ENCODE data around the gene KIFC1.

The KIFC1 gene

GRCh38 chr6:33383427-33384185, 8.0 kb upstream of the KIFC1 start:
- Histone ChIP-seq H3K27me3 (ENCODE audit: insufficient read depth, low read depth, severe bottlenecking) (no peaks in the 10 kb centered on the region), H3K36me3 (no peaks in the 10 kb centered on the region)

DNA sequence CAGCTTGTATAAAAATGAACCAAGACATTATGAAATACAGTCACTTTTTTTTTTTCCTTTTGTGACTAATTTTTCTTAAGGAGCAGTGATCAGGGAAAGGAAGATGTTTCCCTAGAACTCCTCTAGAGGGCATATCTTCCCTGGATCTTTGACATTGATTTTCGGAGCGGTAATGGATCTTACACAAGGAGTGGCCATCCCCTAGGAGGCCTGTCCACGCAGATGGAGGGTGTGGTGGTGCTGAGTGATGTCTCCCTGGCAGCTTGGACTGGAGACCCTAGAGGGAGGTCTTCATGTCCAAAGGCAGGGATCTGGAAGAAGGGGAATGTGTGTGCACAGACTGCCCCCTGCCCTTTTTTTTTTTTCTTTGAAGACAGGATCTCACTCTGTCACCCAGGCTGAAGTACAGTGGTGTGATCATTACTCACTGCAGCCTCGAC, 7.0 kb upstream of the KIFC1 start:
- DNase-seq: peak; percentile 48
- Histone ChIP-seq H3K9me3 (ENCODE audit: severe bottlenecking) (no peaks in the 10 kb centered on the region), H3K36me3 (no peaks in the 10 kb centered on the region), H3K27ac (no peak overlapping the region), H3K4me3 (ENCODE audit: low read depth, low read length) (no peak overlapping the region), H3K27me3 (ENCODE audit: insufficient read depth, low read depth, severe bottlenecking) (no peaks in the 10 kb centered on the region)
- TF ChIP-seq, protein P1, sequence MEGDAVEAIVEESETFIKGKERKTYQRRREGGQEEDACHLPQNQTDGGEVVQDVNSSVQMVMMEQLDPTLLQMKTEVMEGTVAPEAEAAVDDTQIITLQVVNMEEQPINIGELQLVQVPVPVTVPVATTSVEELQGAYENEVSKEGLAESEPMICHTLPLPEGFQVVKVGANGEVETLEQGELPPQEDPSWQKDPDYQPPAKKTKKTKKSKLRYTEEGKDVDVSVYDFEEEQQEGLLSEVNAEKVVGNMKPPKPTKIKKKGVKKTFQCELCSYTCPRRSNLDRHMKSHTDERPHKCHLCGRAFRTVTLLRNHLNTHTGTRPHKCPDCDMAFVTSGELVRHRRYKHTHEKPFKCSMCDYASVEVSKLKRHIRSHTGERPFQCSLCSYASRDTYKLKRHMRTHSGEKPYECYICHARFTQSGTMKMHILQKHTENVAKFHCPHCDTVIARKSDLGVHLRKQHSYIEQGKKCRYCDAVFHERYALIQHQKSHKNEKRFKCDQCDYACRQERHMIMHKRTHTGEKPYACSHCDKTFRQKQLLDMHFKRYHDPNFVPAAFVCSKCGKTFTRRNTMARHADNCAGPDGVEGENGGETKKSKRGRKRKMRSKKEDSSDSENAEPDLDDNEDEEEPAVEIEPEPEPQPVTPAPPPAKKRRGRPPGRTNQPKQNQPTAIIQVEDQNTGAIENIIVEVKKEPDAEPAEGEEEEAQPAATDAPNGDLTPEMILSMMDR (IDR thresholded peaks at IDR 0.05; ENCODE audit: low read depth, low read length): peak; percentile 46

More at GRCh38 chr6:33383427-33384185, 8.0 kb upstream of the KIFC1 start:
- Histone ChIP-seq H3K4me3 (ENCODE audit: low read depth, low read length) (no peak overlapping the region), H3K27ac (no peak overlapping the region), H3K9me3 (ENCODE audit: severe bottlenecking) (no peaks in the 10 kb centered on the region)
- no peak for DNase-seq
- TF ChIP-seq, protein P1 (IDR thresholded peaks at IDR 0.05; ENCODE audit: low read depth, low read length): no peak

GRCh38 chr6:33390173-33390572, 1.4 kb upstream of the KIFC1 start:
- Histone ChIP-seq H3K27me3 (ENCODE audit: insufficient read depth, low read depth, severe bottlenecking) (no peaks in the 10 kb centered on the region), H3K27ac (peak overlapping the region; percentile 98), H3K4me3 (ENCODE audit: low read depth, low read length) (no peak overlapping the region), H3K36me3 (peaks cover 35% of the 10 kb centered on the region), H3K9me3 (ENCODE audit: severe bottlenecking) (no peaks in the 10 kb centered on the region)
- TF ChIP-seq, protein P1 (IDR thresholded peaks at IDR 0.05; ENCODE audit: low read depth, low read length): no peak
- no peak for DNase-seq

DNA sequence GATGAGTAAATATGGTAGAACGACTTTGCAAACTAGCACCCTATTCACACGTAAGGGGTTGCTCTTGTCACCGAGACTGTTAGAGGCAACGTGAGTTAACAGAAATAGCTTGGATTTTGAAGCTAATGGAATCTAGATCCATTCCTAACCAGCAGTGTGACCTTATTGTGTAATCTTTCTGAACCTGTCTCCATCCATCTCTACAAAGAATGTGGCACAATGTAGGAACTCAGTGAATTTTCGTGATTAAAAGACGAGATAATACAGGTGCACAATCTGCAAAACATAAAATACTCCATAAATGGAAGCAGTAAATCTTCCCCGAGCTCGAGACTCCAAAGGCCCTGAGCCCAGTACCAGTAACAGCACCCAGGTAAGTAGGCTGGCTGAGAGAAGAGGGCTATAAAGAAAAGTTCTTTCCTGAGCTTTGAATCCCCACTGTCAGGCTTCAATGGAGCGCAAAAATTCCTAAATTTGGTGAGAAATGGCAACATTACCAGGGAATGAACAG, 801 bp upstream of the KIFC1 start:
- Histone ChIP-seq H3K4me3 (ENCODE audit: low read depth, low read length) (peak overlapping the region; percentile 32), H3K36me3 (peaks cover 41% of the 10 kb centered on the region), H3K27me3 (ENCODE audit: insufficient read depth, low read depth, severe bottlenecking) (no peaks in the 10 kb centered on the region), H3K27ac (peak overlapping the region; percentile 98), H3K9me3 (ENCODE audit: severe bottlenecking) (no peaks in the 10 kb centered on the region)
- TF ChIP-seq, protein P1 (IDR thresholded peaks at IDR 0.05; ENCODE audit: low read depth, low read length): no peak
- DNase-seq: no peak

- peaks cover 49% of the 10 kb centered on the region for H3K36me3 ChIP-seq
- H3K9me3 ChIP-seq (ENCODE audit: severe bottlenecking): no peaks in the 10 kb centered on the region
- TF ChIP-seq, protein P1 (IDR thresholded peaks at IDR 0.05; ENCODE audit: low read depth, low read length): no peak
- DNase-seq: no peak
- peak overlapping the region; percentile 86 for H3K4me3 ChIP-seq (ENCODE audit: low read depth, low read length)
- peak overlapping the region; percentile 98 for H3K27ac ChIP-seq
- no peaks in the 10 kb centered on the region for H3K27me3 ChIP-seq (ENCODE audit: insufficient read depth, low read depth, severe bottlenecking)
These were observed 435 bp downstream of the KIFC1 start for GRCh38 chr6:33391922-33392594.
